ENCODE results near the gene BPNT1. TPM values are rescaled to one million over a fixed set of nuclear protein-coding genes. Genes with fewer than 3 reads are reported as not detected.
"Not testable (repeated sequence)": the region's sequence is repeated elsewhere in the genome, so short reads cannot be mapped to it uniquely, and the experiment has no call there.

BPNT1 gene
- total RNA-seq, 4 donors from 2014 or later: 14.4 to 26.0 (median 19.3) TPM

DNA sequence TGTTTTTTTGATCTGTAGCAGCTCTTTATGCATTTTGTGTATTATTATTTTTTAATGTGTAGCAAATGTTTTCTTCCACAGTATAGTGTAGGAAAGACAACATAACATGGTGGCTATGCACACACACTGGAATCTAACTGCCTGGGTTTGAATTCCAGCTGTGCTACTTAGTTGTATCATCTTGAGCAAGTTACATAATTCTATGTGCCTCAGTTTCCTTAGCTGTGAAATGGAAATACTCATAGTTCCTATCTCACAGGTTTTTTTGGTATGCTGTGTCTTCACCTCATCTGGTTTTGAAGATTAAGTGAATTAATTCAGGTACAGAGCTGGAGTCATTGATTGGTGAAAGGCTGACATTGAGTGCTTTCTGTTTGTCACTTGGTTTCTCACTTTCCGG, 3.1 kb upstream of the BPNT1 start:
- TF ChIP-seq, protein P1, sequence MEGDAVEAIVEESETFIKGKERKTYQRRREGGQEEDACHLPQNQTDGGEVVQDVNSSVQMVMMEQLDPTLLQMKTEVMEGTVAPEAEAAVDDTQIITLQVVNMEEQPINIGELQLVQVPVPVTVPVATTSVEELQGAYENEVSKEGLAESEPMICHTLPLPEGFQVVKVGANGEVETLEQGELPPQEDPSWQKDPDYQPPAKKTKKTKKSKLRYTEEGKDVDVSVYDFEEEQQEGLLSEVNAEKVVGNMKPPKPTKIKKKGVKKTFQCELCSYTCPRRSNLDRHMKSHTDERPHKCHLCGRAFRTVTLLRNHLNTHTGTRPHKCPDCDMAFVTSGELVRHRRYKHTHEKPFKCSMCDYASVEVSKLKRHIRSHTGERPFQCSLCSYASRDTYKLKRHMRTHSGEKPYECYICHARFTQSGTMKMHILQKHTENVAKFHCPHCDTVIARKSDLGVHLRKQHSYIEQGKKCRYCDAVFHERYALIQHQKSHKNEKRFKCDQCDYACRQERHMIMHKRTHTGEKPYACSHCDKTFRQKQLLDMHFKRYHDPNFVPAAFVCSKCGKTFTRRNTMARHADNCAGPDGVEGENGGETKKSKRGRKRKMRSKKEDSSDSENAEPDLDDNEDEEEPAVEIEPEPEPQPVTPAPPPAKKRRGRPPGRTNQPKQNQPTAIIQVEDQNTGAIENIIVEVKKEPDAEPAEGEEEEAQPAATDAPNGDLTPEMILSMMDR (IDR thresholded peaks at IDR 0.05): no peak
- no peak for TF ChIP-seq POLR2A (IDR thresholded peaks at IDR 0.05)
- 100% methylated on average over 1 of the region's 1 CpG for WGBS, 2 donors
- intact Hi-C loops (cut with DNase I; ENCODE audit: low total_unique reads): no loop called here
- H3K4me3 ChIP-seq (ENCODE audit: low read depth, poor library complexity, severe bottlenecking): no peak overlapping the region
- DNase-seq (ENCODE audit: low spot score in 2 of 2): no peak

- intact Hi-C loops (cut with DNase I; ENCODE audit: low total_unique reads); H3K4me3 ChIP-seq (ENCODE audit: low read depth, poor library complexity, severe bottlenecking); DNase-seq (ENCODE audit: low spot score in 2 of 2): not testable (repeated sequence)
- WGBS, 2 donors: 91 to 95% methylated on average over 15 of the region's 15 CpGs
Observed at GRCh38 chr1:220086261-220086686, 3.3 kb downstream of the BPNT1 start.

GRCh38 chr1:220084460-220084859, 5.1 kb downstream of the BPNT1 start:
- no peak for DNase-seq (ENCODE audit: low spot score in 2 of 2)
- H3K4me3 ChIP-seq (ENCODE audit: low read depth, poor library complexity, severe bottlenecking): no peak overlapping the region
- intact Hi-C loops (cut with DNase I; ENCODE audit: low total_unique reads): no loop called here
- 94 to 95% methylated on average over 1 of the region's 1 CpG for WGBS, 2 donors
- TF ChIP-seq POLR2A (IDR thresholded peaks at IDR 0.05): no peak
- TF ChIP-seq, protein P1 (IDR thresholded peaks at IDR 0.05): no peak

GRCh38 chr1:220077887-220078286, 11.7 kb downstream of the BPNT1 start:
- DNase-seq (ENCODE audit: low spot score in 2 of 2): no peak
- 94 to 98% methylated on average over 3 of the region's 3 CpGs for WGBS, 2 donors

DNA sequence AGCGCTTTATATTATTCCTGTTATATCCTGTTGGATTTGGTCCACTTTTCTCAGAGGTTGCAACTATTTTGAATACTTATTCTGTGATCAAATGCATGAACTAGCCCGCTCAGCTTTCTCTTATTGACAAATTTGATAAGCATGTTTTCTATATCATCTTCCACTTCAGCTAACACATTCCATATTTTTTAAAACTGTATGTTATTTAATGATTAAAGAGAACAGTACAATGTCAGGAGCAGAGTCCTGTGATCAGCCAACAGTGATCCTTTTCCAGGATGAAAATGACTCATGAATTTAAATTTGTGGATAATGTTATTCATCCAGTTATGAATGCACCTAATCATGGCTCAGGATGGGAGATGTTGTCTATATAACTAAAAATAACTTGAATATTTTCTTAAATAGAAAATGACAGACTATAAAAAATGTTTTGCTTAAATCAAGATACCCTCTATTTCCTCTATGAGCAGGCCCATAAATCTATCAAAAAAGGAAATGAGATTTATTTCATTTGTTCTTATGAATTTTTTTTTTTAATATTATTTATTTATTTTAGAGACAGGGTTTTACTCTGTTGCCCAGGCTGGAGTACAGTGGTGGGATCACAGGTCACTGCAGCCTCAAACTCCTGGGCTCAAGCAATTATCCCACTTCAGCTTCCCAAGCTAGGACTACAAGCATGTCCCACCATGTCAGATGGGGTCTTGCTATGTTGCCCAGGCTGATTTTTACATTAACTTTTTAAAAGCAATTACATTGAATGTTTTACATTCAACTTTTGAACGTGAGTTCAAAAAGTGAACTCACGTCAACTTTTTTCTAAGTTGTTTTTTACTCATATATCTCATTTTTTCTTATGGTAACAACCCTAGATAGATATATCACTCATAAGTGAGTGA, 12.5 kb downstream of the BPNT1 start:
- TF ChIP-seq, protein P1 (IDR thresholded peaks at IDR 0.05): no peak
- intact Hi-C loops (cut with DNase I; ENCODE audit: low total_unique reads): no loop called here
- DNase-seq (ENCODE audit: low spot score in 2 of 2): no peak
- no peak overlapping the region for H3K4me3 ChIP-seq (ENCODE audit: low read depth, poor library complexity, severe bottlenecking)
- 87 to 89% methylated on average over 4 of the region's 4 CpGs for whole genome bisulfite sequencing, 2 donors

More at GRCh38 chr1:220077887-220078286, 11.7 kb downstream of the BPNT1 start:
- intact Hi-C loops (cut with DNase I; ENCODE audit: low total_unique reads): no loop called here
- H3K4me3 ChIP-seq (ENCODE audit: low read depth, poor library complexity, severe bottlenecking): no peak overlapping the region
- TF ChIP-seq, protein P1 (IDR thresholded peaks at IDR 0.05): no peak
- TF ChIP-seq POLR2A (IDR thresholded peaks at IDR 0.05): no peak

GRCh38 chr1:220067269-220068204, 22.1 kb downstream of the BPNT1 start:
- 85 to 87% methylated on average over 3 of the region's 3 CpGs for WGBS, 2 donors
- TF ChIP-seq POLR2A (IDR thresholded peaks at IDR 0.05): no peak
- TF ChIP-seq, protein P1 (IDR thresholded peaks at IDR 0.05): no peak
- intact Hi-C loops (cut with DNase I; ENCODE audit: low total_unique reads): no loop called here
- DNase-seq (ENCODE audit: low spot score in 2 of 2): no peak
- no peak overlapping the region for H3K4me3 ChIP-seq (ENCODE audit: low read depth, poor library complexity, severe bottlenecking)
